Subcutaneous adipose tissue (tissue), 4 donors: Measurements from ENCODE around the gene WASF1. TPM values are rescaled to one million over a fixed set of nuclear protein-coding genes. Genes with fewer than 3 reads are reported as not detected.

Experiments
- total RNA-seq, 4 donors: library from RNA; depleted of rRNA; stranded (reverse); fragments of >200 nt; gene quantifications; one replicate each; pipeline ENCODE4 v1.1.0, GENCODE V29; 2016
- TF ChIP-seq, protein P1 (sequence below): fragments of 450-650 bp; IDR thresholded peaks from one replicate; pipeline ENCODE4 v1.5.1; 2016; ENCODE audit warnings: low read depth, mild to moderate bottlenecking, control low read depth, antibody characterized with exemption, moderate library complexity

The WASF1 gene
- total RNA-seq, 4 donors from 2014 or later, result 6.8 to 14.4 (median 11.4) TPM

DNA sequence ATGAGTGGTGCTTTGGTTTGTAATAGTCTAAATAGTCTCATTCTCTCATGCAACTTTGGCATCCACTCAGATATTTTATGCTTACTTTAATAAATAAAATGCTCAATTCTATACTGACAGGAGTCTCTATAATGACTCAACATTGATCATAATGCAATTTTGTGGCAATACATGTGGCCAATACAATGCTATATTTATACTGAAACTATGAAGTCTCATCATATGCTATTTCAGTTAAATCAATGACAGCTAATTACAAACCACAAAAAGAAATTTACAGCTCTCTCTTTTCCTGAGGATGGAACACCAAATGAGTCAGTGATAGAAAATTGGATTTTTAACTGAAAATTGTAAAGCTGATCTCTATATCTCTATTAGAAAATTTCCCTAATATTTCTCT, 77.1 kb downstream of the WASF1 start:
- TF ChIP-seq, protein P1, sequence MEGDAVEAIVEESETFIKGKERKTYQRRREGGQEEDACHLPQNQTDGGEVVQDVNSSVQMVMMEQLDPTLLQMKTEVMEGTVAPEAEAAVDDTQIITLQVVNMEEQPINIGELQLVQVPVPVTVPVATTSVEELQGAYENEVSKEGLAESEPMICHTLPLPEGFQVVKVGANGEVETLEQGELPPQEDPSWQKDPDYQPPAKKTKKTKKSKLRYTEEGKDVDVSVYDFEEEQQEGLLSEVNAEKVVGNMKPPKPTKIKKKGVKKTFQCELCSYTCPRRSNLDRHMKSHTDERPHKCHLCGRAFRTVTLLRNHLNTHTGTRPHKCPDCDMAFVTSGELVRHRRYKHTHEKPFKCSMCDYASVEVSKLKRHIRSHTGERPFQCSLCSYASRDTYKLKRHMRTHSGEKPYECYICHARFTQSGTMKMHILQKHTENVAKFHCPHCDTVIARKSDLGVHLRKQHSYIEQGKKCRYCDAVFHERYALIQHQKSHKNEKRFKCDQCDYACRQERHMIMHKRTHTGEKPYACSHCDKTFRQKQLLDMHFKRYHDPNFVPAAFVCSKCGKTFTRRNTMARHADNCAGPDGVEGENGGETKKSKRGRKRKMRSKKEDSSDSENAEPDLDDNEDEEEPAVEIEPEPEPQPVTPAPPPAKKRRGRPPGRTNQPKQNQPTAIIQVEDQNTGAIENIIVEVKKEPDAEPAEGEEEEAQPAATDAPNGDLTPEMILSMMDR, result no peak

DNA sequence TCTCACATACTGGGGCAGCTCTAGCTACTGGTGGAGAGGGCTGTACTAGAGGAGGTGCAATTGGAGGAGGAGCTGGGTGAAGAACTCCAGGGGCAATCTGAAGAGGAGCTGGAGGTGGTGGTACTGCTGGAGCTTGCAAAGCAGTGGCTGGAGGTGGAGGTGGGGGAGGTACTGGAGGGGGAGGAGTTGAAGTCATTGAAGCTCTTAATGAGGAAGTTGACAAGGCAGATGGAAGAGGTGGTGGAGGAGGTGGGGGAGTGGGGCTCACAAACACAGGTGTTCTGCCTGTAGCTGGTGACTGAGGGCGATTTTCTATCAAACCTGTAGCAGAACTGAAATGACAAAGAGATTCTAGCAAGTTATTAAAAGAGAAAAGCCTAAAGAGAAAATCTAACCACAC, 77.6 kb downstream of the WASF1 start:
- TF ChIP-seq, protein P1, result no peak

GRCh38 chr6:110098511-110099116, 80.9 kb downstream of the WASF1 start:
- TF ChIP-seq, protein P1, result no peak

- TF ChIP-seq, protein P1, result no peak
Observed at GRCh38 chr6:110097443-110097842, 82.0 kb downstream of the WASF1 start.

DNA sequence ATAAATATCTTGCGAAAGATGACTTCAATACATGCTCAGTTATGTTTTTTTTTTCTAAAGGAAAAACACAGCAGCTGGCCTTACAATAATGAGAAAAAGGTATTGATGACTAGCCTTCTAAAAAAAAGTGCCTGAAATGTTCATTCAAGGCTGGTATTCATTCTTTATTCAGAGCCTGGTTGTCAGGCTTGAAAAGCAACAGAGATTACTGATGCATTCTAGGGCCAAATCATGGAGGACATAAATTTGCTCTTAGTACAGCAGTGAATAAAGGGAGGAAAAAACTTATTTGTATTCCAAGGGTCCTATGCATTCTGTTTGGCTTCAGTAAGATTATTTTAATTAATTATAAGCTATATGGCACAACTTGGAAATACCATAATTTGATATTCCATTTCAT, 83.5 kb downstream of the WASF1 start:
- TF ChIP-seq, protein P1, result no peak

- TF ChIP-seq, protein P1, result no peak
Observed at GRCh38 chr6:110095101-110095500, 84.4 kb downstream of the WASF1 start.

- TF ChIP-seq, protein P1, result no peak
Observed at GRCh38 chr6:110093981-110094380, 85.5 kb downstream of the WASF1 start.
